Activated CD8-positive, alpha-beta T cell treated with anti-CD3 and anti-CD28 coated beads for 36 hours (primary cell): ENCODE results near the gene SHPK. TPM values are rescaled to one million over a fixed set of nuclear protein-coding genes. Genes with fewer than 3 reads are reported as not detected.

Source experiments
- ATAC-seq: fragments of 200-7000 bp; cut with Tn5 transposase; one replicate; pipeline ENCODE4 v1.10.0; 2021; ENCODE audit warnings: mild to moderate bottlenecking, moderate library complexity
- CTCF ChIA-PET: fragments of 350-600 bp; sonication (Branson Sonifier 250); formaldehyde crosslinking; loops from one replicate; lab custom pipeline; 2021; ENCODE audit warnings: antibody characterized with exemption; lab: Charles Lee
- POLR2A ChIA-PET: fragments of 350-600 bp; sonication (Branson Sonifier 250); formaldehyde crosslinking; loops from one replicate; lab custom pipeline; 2021; ENCODE audit warnings: antibody characterized with exemption; lab: Charles Lee
- DNase-seq: peaks from one replicate; pipeline ENCODE4 v3.0.0-alpha.2; 2020
- H3K27ac Mint-ChIP-seq: one replicate; pipeline ENCODE4 v1.8.0; 2021; ENCODE audit warnings: mild to moderate bottlenecking, mixed read lengths
- H3K27me3 Mint-ChIP-seq: one replicate; pipeline ENCODE4 v1.8.0; 2021; ENCODE audit warnings: mixed read lengths
- H3K36me3 Mint-ChIP-seq: one replicate; pipeline ENCODE4 v1.8.0; 2021; ENCODE audit warnings: low read depth, mixed read lengths
- H3K4me1 Mint-ChIP-seq: one replicate; pipeline ENCODE4 v1.8.0; 2021; ENCODE audit warnings: low read depth, mixed read lengths
- H3K4me3 Mint-ChIP-seq: one replicate; pipeline ENCODE4 v1.8.0; 2021; ENCODE audit warnings: mild to moderate bottlenecking, moderate library complexity, mixed read lengths
- H3K9me3 Mint-ChIP-seq: one replicate; pipeline ENCODE4 v1.8.0; 2021; ENCODE audit warnings: mixed read lengths
- CTCF ChIP-seq: fragments of 200-600 bp; IDR thresholded peaks from one replicate; pipeline ENCODE4 v1.8.0; 2022; ENCODE audit warnings: antibody characterized with exemption, mild to moderate bottlenecking
- intact Hi-C: fragments of 100-400 bp; cut with micrococcal nuclease; formaldehyde crosslinking; loops from one replicate; pipeline ENCODE4 v1.10.0; 2022
- total RNA-seq, 2 experiments: library from RNA; stranded (reverse); gene quantifications; one replicate each; pipeline ENCODE4 v1.2.3, GENCODE V29; 2021

SHPK gene
- total RNA-seq, 2 experiments from 2014 or later: 10.0 TPM

GRCh38 chr17:3602499-3602898, 33.6 kb downstream of the SHPK start:
- H3K27ac Mint-ChIP-seq: no peak overlapping the region
- peak; percentile 40 for DNase-seq
- TF ChIP-seq CTCF: peak; percentile 64
- no peaks in the 10 kb centered on the region for H3K9me3 Mint-ChIP-seq
- no peaks in the 10 kb centered on the region for H3K27me3 Mint-ChIP-seq
- H3K36me3 Mint-ChIP-seq: peaks cover 3% of the 10 kb centered on the region
- intact Hi-C loops: no loop called here
- POLR2A ChIA-PET: no interaction called here
- no peaks in the 10 kb centered on the region for H3K4me1 Mint-ChIP-seq
- CTCF ChIA-PET: interaction anchor here (1.1 to 3.0 kb wide), 11 partner anchors 8 to 51 kb away, joined by 3 to 21 read pairs (median 5); partner anchors contain the start of genes CTNS and SHPK
- no peak for ATAC-seq
- H3K4me3 Mint-ChIP-seq: no peak overlapping the region

- intact Hi-C loops: no loop called here
- Mint-ChIP-seq H3K4me1 (no peaks in the 10 kb centered on the region), H3K4me3 (no peak overlapping the region), H3K9me3 (no peaks in the 10 kb centered on the region), H3K27ac (no peak overlapping the region), H3K36me3 (no peaks in the 10 kb centered on the region), H3K27me3 (no peaks in the 10 kb centered on the region)
- ATAC-seq (no peak), DNase-seq (no peak)
- POLR2A ChIA-PET: interaction anchor here (0.6 kb wide), 1 partner anchor 19 kb away, joined by 4 read pairs; no protein-coding TSS in a partner anchor
- no peak for TF ChIP-seq CTCF
- CTCF ChIA-PET: interaction anchor here (1.1 kb wide), 1 partner anchor 36 kb away, joined by 3 read pairs; no protein-coding TSS in a partner anchor
These were observed 35.4 kb downstream of the SHPK start for GRCh38 chr17:3600529-3601205.

- ATAC-seq: no peak
- no peaks in the 10 kb centered on the region for H3K36me3 Mint-ChIP-seq
- ChIA-PET POLR2A (no interaction called here), CTCF (no interaction called here)
- H3K9me3 Mint-ChIP-seq: no peaks in the 10 kb centered on the region
- no peaks in the 10 kb centered on the region for H3K27me3 Mint-ChIP-seq
- H3K4me1 Mint-ChIP-seq: no peaks in the 10 kb centered on the region
- intact Hi-C loops: no loop called here
- no peak for TF ChIP-seq CTCF
- no peak overlapping the region for H3K27ac Mint-ChIP-seq
- DNase-seq: no peak
- H3K4me3 Mint-ChIP-seq: no peak overlapping the region
These were observed 38.0 kb downstream of the SHPK start for GRCh38 chr17:3598078-3598477.

- CTCF ChIA-PET: no interaction called here
- POLR2A ChIA-PET: no interaction called here
- H3K9me3 Mint-ChIP-seq: no peaks in the 10 kb centered on the region
These were observed 39.1 kb downstream of the SHPK start for GRCh38 chr17:3596804-3597464.

More at GRCh38 chr17:3596804-3597464, 39.1 kb downstream of the SHPK start:
- no peak for TF ChIP-seq CTCF
- no peak overlapping the region for H3K27ac Mint-ChIP-seq
- no peaks in the 10 kb centered on the region for H3K4me1 Mint-ChIP-seq
- H3K4me3 Mint-ChIP-seq: no peak overlapping the region
- no peaks in the 10 kb centered on the region for H3K36me3 Mint-ChIP-seq
- intact Hi-C loops: no loop called here
- H3K27me3 Mint-ChIP-seq: no peaks in the 10 kb centered on the region
- ATAC-seq (no peak), DNase-seq (no peak)
